ENCODE results near the gene RNF175.
"Not testable (repeated sequence)": the region's sequence is repeated elsewhere in the genome, so short reads cannot be mapped to it uniquely, and the experiment has no call there.

RNF175 gene

GRCh38 chr4:153669838-153670237 lies 90.0 kb downstream of the RNF175 start:
- no peak for DNase-seq

- no peak for DNase-seq
These were observed 91.2 kb downstream of the RNF175 start for GRCh38 chr4:153668647-153669046.

DNA sequence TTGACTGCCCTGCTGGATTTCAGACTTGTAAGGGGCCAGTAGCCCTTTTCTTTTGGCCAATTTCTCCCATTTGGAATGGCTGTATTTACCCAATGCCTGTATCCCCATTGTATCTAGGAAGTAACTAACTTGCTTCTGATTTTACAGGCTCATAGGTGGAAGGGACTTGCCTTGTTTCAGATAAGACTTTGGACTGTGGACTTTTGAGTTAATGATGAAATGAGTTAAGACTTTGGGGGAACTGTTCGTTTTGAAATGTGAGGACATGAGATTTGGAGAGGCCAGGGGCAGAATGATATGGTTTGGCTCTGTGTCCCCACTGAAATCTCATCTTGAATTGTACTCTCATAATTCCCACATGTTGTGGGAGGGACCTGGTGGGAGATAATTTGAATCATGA lies 93.3 kb downstream of the RNF175 start:
- not testable (repeated sequence) for DNase-seq

DNA sequence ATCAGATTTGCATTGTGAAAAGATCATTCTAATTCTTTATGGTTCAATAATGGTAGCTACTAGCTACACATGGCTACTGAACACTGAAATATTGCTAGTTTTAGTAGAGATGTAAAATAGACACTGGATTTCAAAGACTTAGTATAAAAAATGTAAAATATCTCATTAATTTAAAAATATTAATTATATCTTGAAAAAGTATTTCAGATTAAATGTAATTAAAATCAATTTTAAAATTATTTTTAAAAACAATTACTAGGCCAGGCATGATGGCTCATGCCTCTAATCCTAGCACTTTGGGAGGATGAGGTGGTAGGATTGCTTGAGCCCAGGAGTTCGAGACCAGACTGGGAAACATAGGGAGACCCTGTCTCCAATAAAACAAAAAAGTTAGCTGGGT lies 96.2 kb downstream of the RNF175 start:
- DNase-seq = no peak

DNA sequence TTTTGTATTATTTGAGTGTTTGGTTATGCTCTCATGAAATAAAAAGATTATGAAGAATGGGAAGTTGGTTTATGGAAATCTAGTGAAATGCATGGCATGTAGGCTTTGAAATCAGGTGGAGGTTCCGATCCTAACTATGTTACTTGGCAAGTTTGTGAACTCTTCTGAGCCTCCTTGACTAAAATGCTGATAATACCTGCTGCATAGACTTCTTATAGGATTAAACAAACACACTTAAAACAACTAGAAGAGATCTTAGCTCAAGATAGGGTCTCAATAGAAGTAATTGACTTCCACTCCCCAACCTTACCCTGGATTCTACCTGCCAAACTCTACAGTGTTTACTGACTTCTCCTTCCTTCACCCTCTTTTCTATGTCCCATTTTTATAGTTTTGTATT lies 97.9 kb downstream of the RNF175 start:
- no peak for DNase-seq

DNA sequence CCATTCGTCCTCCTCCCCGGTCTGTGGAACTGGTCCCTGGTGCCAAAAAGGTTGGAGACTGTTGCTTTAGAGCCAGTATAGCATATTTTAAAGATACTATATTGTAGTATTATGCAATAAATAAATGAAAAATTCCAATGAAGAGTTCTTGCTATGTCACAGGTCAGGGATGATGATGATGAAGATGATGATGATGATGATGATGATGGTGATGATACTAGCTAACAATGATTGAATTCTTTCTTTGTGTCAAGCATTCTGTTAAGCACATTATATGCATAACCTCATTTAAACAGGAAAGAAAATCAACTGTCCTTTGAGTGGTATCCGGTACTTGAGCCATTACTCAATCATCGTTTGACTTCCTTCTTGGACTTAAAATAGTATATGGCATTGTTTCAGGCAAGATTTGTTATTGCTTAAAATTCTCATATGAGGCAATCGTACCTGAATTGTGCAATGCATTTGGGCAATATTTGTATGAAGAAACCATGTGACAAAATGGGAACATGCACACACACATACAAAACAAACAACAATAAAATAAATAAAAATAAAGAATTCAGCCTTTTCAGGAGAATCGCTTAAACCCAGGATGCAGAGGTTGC lies 98.5 kb downstream of the RNF175 start:
- no peak for DNase-seq

Measured in stimulated activated CD8-positive, alpha-beta memory T cell treated with anti-CD3 and anti-CD28 coated beads, Interleukin-4, amount 100 ng/mL, for 48 hours (primary cell).